Posterior vena cava (tissue), 2 donors: Measurements from ENCODE around the gene KIF26B. TPM values are rescaled to one million over a fixed set of nuclear protein-coding genes. Genes with fewer than 3 reads are reported as not detected.
"Not testable (repeated sequence)": the region's sequence is repeated elsewhere in the genome, so short reads cannot be mapped to it uniquely, and the experiment has no call there.

ENCODE experiments used
- DNase-seq: peaks from one replicate; pipeline ENCODE4 v3.0.0-alpha.2; 2020; ENCODE audit warnings: low spot score
- intact Hi-C, 2 donors: fragments of 100-400 bp; cut with DNase I; formaldehyde crosslinking; loops; one replicate each; pipeline versions ENCODE4 v1.14.1 to v1.14.2; 2022 to 2023
- total RNA-seq, 2 donors: library from RNA; stranded (reverse); fragmentation: NEBNext Ultra II Directional; extraction: Animal tissue kit (Norgen Biotek cat#: 25700); gene quantifications; one replicate each; pipeline ENCODE4 v1.2.1, GENCODE V29; 2021
- donor health status: DM: yes; HTN: yes; CAD: no.
- donor health status: DM: yes; HTN: yes; CAD: no.

Gene KIF26B
- total RNA-seq, 2 donors from 2014 or later, result 0.62 to 0.65 TPM

DNA sequence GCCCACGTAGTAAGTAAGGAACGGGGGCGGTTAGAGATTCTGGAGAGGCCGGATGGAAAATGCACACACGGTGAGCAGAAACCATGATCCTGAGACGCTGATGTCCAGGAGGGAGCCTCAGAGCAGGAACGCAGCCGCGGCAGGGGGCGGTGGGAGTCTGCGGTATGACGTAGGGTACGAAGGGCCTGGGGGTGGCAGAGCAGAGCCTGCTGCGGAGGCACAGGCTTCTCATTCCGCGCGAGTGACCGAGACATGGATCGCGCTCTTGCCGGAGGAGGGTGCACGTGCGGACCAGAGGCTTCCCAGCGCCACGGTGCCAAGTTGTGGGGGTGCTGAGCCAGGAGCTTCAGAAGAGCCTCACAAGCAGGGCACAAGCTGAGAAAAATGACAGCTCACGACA is 176.2 kb downstream of the KIF26B start:
- no peak for DNase-seq
- intact Hi-C loops, result no loop called here

DNA sequence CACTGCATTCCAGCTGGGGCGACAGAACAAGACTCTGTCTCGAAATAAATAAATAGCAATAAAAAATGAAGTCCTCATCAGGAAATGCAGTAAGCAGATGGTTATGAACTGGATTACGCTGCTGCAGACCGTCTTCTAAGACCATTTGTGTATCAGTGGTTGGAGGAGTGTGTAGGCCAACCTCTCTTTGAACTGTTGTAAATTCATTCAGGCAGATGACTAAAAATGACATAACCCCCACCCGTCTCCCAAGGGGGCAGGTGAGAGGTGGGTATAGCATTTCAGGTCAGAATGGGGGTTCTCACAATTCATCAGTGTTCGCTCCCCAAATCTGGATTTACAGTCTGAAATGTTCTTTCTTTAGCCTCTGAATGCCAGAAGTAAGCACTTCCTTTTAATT is 177.3 kb downstream of the KIF26B start:
- DNase-seq, result no peak
- intact Hi-C loops, result no loop called here

DNA sequence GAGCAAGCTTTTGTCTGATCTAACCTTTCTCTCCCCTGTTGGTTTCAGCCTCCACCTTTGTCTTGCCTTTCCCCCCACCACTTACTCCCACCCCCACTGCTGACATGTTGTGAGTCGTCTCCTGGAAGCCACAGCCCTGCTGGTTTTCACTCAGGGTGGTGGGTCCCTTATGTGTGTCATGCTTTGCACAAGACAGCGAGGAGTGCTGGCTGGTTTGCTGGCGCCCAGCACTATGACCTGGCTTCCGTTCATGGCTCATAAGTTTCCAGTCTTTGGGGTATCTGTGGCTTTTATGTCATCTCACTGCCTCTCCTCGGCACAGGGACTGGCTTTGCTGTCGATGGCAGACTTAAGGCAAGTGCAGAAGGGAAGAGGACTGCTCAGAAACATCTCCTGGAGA is 177.7 kb downstream of the KIF26B start:
- no peak for DNase-seq
- intact Hi-C loops, result no loop called here

DNA sequence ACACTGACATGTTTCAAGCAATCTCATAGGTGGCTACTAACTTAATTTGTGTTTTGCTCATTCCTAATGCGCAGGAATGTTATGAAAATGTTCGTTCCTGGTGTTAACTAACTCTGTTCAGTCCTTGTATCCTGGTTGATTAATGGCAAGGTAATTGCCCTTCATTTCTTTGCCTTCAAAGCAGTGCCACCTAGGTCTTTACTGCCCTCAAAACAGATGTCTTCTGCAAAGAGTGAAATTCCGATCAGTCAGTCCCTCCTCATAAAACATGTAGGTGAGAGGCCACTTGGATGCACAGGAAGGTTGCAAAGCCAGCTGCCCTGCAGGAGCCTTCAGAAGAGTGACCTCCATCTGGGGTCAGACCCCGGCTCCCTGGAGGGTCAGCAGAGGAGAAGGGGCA is 179.4 kb downstream of the KIF26B start:
- intact Hi-C loops, result no loop called here
- DNase-seq, result no peak

DNA sequence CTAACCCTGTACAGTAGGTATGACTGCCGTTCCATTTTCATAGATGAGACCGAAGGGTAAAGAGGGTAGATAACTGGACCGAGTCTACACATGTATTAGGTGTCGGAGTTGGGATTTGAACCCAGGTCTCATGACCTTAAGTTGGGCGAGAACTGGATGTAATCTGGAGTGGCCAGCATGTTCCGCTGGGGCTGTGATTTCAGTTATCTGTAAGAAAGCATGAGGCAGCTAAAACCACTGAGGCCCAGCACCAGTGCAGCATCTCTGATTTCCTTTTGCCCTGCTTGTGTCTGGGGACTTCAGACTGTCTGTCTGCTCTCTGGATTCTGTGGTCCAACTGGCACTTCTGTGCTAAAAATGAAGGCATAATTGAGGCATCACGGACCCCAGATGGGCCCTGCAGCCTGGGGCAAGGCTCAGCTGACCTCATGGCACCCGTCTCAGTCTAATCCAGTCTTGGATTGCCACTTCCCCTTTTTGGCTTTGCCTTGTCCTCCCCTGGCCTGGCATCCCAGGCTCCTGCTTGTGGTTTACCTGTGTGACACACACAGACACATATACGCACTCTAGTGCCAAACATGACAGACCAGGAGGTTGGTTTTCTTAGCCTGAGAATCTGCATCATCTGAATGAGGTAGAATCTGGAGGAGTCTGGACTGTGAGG is 180.2 kb downstream of the KIF26B start:
- DNase-seq, result no peak
- intact Hi-C loops, result no loop called here

DNA sequence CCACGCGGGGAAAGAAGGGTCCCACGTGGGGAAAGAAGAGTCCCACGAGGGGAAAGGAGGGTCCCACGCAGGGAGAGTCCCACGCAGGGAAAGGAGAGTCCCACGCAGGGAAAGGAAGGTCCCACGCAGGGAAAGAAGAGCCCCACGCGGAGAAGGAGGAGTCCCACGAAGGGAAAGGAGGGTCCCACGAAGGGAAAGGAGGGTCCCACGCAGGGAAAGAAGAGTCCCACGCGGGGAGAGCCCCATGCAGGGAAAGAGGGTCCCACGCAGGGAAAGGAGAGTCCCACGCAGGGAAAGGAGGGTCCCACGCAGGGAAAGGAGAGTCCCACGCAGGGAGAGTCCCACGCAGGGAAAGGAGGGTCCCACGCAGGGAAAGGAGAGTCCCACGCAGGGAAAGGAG is 180.9 kb downstream of the KIF26B start:
- intact Hi-C loops, DNase-seq: not testable (repeated sequence)

DNA sequence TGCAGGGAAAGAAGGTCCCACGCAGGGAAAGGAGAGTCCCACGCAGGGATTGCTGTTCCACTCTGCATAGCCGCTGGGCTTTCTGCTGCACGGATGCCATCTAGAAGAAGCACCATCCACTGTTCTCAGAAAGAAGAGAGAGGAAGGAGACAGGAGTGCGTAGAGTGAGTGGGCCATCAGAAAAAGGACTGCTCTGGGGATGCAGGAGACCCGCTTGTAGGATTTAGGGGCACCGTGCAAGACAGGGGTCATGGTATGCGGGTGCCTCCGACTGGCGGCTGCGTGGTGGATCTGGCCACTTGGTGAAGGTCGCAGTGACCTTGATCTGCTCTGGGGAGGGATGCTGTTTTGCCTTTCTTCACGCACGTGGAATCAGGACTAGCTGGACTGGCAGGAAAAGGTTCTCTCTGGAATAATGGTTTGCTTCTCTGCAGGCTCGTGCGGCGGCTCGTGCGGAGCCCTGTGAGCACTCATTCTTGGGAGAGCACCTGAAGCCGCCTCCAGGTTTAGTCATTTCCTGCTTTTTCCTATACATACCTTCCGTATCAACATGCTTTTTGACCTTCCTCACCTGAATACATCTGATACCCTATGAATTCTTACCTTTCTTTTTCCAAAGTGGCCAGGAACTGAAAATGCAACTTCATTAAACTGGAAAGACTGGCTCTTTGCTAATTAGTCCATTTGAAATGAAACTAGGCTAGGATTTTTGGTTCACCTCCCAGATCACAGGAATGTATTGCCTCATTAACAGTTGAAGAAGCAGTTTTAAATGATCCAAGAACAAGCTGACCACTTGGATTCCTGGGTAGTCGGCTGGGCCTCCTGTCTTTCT is 181.6 kb downstream of the KIF26B start:
- intact Hi-C loops, result no loop called here
- DNase-seq, result no peak

DNA sequence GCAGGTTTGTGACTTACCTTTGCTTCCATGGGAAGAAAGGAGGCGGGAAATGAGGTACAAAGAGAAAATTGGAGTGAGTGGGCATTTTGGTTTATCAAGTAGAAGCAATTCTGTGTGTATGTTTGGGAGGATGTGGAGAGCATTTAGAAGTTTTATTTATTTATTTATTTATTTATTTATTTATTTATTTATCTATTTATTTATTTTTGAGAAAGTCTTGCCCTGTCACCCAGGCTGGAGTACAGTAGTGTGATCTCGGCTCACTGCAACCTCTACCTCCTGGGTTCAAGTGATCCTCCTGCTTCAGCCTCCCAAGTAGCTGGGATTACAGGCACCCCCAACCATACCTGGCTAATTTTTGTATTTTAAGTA is 182.2 kb downstream of the KIF26B start:
- DNase-seq, intact Hi-C loops: not testable (repeated sequence)

DNA sequence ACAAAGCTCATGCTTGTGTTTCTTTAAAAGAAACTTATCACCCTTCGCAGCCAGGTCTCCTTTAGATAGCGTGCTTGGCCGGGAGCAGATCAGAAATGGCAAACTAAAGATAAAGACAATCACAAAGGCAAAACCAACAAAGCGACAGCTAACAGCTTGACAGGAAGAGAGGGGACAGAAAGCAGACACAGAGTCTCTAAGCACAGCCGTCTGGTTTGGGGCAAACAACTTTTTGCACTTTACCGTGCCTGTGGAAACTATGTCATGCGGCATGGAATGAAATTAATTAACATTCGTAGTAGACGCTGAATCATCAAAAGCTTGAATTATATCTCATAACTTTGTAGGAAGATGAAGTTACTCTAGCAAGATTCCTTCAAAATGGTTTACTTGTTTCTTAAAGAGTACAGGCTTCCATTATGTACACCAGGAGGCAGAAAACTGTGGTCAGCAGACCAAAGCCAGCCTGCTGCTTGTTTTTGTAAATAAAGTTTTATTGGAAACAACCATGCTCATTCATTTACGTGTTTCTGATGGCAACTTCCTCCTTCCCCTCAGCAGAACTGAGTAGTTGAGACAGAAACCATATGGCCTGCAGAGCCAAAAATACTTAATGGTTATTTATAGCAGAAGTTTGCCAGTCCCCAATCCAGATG is 183.2 kb downstream of the KIF26B start:
- no peak for DNase-seq
- intact Hi-C loops, result no loop called here

DNA sequence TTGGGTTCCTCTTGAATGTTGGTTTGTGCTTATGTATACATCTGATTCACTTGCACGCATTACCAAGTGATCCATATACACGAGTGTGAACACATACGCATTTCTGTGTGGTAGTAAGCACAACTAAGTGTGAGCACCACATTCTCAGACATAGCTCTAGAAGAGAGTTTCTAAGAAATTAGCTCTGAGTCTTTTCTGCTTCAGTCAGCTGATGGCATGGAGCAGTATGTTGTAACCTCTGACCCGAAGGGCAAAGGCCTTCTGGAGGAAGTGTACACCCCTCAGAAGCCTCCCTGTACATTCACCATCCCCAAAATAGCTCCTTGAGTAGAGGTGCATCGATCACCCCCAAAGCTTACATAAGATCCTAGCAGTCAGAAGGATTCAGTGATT is 183.7 kb downstream of the KIF26B start:
- intact Hi-C loops, result no loop called here
- no peak for DNase-seq

DNA sequence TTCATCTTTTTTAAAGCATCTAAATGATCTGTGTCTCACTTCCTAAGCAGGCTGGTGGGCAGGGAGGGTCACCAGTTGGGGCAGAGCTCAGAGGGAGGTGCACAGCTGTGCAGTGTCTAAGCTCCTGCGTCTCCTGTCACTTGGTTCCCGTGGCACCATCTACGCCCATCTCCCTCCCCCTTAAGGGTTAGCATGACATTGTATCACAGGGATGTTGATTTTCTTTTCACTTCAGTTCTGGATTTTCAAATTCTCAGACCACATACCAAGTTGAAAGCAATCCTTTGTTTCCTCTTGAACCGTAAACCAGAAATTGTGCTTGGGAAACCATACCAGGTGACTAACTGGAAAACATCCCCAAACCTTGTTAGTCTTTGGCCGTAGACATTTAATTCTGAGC is 187.0 kb downstream of the KIF26B start:
- no peak for DNase-seq
- intact Hi-C loops, result no loop called here

DNA sequence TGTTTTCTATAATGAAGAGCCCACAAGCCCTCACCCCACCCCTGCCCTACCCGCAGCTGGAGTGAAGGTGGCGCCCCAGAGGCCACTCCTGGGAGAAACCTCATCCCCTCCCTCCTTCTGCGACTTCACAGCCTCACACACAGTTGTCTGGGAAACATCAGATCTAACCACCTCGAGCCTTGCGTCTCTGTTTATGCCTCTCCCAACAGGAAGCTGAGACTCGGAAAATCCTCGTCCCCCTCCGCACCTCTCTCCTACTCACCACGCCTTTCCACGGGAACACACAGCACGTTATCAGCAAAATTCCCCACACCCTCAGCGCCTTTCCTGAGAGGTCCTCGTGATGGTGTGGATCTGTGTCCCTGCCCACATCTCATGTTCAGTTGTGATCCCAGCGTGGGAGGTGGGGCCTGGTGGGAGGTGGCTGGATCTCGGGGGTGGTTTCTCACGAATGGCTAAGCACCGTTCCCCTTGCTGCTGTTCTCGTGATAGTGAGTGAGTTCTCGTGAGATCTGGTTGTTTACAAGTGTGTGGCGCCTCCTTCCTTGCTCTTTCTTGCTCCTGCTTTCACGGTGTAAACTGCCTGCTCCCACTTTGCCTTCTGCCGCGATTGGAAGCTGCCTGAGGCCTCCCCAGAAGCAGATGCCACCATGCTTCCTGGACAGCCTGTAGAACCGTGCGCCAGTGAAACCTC is 190.6 kb downstream of the KIF26B start:
- DNase-seq, result no peak
- intact Hi-C loops, result no loop called here

DNA sequence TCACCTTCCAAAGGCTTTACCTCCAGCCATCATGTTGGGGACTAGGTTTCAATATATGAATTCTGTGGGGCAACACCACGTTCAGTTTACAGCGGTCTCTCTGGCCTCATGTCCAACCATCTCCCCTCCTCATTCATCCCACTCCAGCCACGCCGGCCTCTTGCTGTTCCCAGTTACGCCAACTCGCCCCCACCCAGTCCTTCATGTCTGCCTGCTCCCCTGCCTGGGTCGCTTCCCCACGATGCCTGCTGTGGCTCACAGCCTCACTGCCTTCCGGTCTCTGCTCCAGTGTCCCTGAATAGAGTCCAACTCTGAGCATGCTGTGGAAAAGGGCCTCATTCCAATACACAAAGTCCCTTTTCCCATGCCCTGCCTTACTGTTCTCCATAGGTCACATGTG is 193.8 kb downstream of the KIF26B start:
- no peak for DNase-seq

DNA sequence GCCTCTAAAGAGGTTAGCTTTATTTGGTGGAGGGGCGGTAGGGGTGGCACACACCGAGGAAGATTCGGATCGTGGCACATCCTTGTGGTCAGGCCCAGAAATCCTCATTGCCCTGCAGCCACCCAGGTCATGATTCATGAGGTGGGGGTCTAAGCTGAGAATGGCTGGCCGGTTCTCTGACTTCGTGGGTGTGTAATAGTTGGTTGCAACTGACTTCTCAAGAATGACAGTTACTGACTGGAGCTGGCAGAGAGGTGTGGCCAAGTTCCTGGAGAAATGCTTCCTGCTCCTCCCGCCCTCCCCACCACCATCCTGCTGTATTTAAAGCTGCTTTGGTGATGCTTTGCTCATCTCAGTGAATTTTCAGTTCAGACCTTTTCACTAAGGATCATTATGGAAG is 198.6 kb downstream of the KIF26B start:
- no peak for DNase-seq
- intact Hi-C loops, result no loop called here

More for the DNA sequence above, 193.8 kb downstream of the KIF26B start:
- intact Hi-C loops, result no loop called here

DNA sequence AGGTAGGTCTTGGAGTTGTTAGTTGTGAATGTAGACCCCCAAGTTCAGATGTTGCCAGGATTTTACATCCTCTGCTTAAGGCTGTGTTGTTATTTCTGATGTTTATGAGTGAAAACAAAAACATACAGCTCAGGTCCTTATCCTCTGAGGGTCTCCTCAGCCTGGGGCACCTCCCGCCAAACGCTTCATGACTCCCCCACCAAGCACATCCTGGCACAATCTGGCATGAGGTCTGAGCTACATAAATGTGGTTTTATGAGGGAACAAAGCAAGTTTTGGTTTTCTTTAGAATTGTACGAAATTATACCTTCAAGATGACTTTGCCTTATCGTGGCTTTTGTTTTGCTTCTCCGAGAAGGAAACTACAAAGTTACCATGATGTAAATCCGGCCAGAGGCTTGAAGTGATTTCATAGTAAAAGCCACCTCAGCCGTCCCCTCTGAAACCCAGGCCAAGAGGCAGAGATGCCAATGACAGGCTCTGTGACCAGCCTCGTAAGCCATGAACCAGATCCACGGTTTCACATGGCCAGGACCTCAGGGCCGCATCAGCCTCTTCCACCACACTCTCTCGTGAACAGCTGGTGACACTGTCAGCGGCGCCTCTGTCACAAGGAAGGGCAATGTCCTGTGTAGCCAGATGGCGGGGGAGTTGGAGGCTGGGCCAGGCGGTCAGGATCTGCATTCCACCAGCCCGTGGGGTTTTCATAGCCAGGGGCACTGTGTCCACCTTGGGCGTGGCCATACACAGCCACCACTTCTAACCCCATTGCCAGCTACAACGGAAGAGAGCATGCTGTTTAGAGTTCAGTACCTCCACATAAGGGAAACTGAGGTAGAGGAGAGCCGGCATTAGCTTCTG is 199.4 kb downstream of the KIF26B start:
- DNase-seq, result no peak

DNA sequence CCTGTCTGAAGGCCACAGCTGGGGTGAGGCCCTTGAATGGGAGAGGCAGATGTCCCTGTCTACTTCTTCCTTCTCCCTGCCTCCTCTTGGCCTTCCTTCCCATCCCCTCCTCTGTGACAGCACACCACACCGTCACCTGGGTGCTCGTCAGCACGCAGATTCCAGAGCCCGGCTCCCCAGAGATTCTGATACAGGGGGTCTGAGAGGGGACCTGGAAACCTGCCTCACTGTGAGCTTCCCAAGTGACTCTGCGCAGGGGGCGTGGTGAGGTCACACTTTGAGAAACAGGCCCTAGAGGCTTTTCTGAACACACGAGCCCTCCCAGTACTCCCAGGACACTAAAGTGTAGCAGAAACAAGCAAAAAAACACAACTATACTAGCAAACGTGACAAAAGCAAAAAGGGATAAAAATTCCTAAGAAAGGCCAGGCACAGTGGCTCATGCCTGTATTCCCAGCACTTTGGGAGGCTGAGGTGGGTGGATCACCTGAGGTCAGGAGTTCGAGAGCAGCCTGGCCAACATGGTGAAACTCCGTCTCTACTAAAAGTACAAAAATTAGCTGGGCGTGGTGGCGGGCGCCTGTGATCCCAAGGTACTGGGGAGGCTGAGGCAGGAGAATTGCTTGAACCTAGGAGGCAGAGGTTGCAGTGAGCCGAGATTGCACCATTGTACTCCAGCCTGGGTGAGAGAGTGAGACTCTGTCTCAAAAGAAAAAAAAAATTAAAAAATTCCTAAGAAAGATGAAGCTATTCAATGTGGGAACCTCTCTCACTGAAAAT is 201.3 kb downstream of the KIF26B start:
- intact Hi-C loops, DNase-seq: not testable (repeated sequence)

More for the DNA sequence above, 199.4 kb downstream of the KIF26B start:
- intact Hi-C loops, result no loop called here

DNA sequence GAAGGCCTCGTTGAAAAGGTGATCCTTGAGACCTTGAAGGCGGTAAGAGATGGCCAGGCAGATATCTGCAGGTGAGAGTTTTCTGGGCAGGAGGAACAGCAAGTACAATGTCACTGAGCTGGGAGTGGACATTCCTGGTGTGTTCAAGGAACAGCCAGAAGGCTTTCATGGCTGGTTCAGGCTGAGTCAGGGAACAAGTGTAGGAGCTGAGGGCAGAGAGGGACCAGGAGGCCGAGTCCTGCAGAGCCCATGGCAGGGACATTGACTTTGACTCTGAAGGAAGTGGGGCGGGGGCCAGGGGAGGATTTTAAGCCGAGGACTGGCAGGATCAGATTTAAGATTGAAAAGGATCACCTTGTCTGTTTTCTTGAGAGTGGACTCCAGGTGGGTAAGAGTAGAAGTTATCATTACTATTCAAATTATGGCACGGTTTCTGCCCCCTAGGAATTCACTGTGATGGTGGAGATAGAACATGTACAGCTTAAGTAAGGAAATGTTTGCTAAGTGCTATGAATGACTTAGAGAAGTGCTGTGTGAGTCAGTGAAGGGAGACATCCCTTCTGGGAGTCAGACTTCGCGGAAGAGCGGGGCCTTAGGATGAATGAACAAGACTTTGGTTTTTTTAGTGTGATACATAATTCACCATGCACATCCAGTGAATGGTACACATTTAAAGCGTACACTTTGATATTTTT is 202.3 kb downstream of the KIF26B start:
- intact Hi-C loops, result no loop called here
- DNase-seq, result no peak
